Left colon (tissue), 2 donors: ENCODE results near the gene LNP1. TPM values are rescaled to one million over a fixed set of nuclear protein-coding genes. Genes with fewer than 3 reads are reported as not detected.
"Not testable (repeated sequence)": the region's sequence is repeated elsewhere in the genome, so short reads cannot be mapped to it uniquely, and the experiment has no call there.

ENCODE experiments used
- ATAC-seq: fragments of 200-7000 bp; cut with Tn5 transposase; one replicate; pipeline ENCODE4 v1.9.1; 2020; ENCODE audit warnings: mild to moderate bottlenecking, moderate library complexity
- DNase-seq, 2 donors: peaks; one replicate each; pipeline ENCODE4 v3.0.0-alpha.2; 2020
- intact Hi-C, 2 donors: fragments of 100-400 bp; cut with DNase I in 1 of 2; cut with micrococcal nuclease in 1 of 2; formaldehyde crosslinking; loops; one replicate each; pipeline versions ENCODE4 v1.11.2 to v1.14.0; 2022; cut with DNase I, micrococcal nuclease
- long read RNA-seq: library from polyadenylated mRNA; unstranded; transcript quantifications from one replicate; pipeline ENCODE4 v2.0.0, GENCODE V29; 2021
- total RNA-seq, 2 donors: library from RNA; stranded (reverse); fragmentation: NEBNext Ultra II Directional; extraction: Animal tissue kit (Norgen Biotek cat#: 25700); gene quantifications; one replicate each; pipeline ENCODE4 v1.2.1, GENCODE V29; 2021
- donor health status: DM: no; HTN: no; CAD: no.
- donor health status: DM: yes; HTN: yes; CAD: no.

LNP1 gene, protein sequence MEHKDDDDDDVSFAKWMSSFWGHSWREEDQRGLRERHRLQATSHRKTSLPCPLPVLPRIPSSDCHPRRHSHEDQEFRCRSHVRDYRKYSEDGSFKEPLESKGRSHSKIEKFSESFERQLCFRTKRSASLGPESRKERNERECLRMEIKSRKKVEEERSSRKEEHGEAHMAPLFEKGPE
- 1 to 10 TPM; 1.0 to 1.1 TPM for total RNA-seq
- long read RNA-seq = 0 reads

- peak; percentile 98 to 100 for DNase-seq
- intact Hi-C loops = no loop called here
- ATAC-seq = peak; percentile 96
Observed at GRCh38 chr3:100400780-100401673, at the start of gene LNP1, which contains the start of gene TOMM70. LNP1 (plus strand) TSS chr3:100401539; CDS start chr3:100429730, 28,191 bp downstream. TOMM70 (minus strand) TSS chr3:100401089; CDS start chr3:100400949, 140 bp downstream.

GRCh38 chr3:100351770-100352169, 49.6 kb upstream of the LNP1 start:
- DNase-seq, intact Hi-C loops, ATAC-seq: not testable (repeated sequence)

GRCh38 chr3:100352296-100353231, 48.8 kb upstream of the LNP1 start:
- ATAC-seq (no peak), DNase-seq (no peak)
- intact Hi-C loops = no loop called here

GRCh38 chr3:100354850-100355249, 46.5 kb upstream of the LNP1 start:
- intact Hi-C loops = no loop called here
- no peak for ATAC-seq

GRCh38 chr3:100358413-100358812, 42.9 kb upstream of the LNP1 start:
- intact Hi-C loops = no loop called here

More at GRCh38 chr3:100354850-100355249, 46.5 kb upstream of the LNP1 start:
- DNase-seq = no peak

DNA sequence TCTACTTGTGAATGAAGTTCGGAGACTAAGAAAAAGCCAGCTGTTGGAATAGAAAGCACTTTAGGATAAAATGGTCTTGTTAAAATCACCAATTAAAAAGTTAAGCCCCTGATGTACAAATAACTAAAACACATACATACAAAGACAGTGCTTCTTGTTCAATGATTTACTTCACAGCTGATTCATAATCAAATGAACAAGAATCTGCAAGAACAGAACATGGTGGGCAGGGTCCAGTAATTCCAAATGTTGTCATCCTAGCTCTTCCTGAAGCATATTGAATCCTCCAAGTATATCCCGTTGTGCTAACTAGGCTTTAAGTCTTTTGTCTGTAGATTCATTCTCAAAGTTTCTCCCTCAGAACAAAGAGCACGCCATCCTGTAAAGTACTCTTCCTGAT, 42.3 kb upstream of the LNP1 start:
- intact Hi-C loops = no loop called here
- DNase-seq (no peak), ATAC-seq (no peak)

More at GRCh38 chr3:100358413-100358812, 42.9 kb upstream of the LNP1 start:
- DNase-seq = no peak
- no peak for ATAC-seq

DNA sequence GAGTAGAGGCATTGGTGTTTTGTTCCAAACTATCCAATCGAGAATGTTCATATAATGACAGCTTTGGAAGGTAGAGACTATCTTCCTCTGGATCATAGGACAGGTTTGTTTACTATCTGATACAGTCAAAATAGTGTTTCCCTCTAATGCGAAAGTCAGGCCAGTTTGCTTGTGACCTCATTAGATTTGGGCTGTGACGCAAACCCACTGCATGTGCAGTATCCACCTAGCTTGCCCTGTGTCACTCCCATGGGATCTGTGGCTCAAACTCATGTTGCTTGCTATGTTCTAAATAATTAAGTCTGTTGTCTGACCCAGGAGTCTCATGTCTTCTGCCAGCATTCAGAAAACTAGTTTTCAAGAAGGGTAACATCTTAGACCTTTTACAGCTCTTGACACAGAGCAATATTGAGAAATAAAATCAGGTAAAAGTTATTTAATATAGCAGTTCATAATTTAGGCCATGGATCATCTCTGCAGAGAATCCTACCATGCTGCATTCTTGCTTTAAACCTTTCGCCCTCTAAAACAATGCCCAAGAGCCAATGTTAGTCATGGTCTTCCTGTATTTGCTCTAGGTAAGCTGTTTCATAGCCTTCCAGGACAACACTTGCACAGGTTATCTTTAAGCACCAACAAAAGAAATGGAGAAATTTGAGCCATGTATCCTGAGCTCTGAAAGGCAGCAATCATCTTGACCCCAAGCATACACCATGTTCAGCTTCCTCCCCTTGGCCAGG, 40.4 kb upstream of the LNP1 start:
- intact Hi-C loops = no loop called here

DNA sequence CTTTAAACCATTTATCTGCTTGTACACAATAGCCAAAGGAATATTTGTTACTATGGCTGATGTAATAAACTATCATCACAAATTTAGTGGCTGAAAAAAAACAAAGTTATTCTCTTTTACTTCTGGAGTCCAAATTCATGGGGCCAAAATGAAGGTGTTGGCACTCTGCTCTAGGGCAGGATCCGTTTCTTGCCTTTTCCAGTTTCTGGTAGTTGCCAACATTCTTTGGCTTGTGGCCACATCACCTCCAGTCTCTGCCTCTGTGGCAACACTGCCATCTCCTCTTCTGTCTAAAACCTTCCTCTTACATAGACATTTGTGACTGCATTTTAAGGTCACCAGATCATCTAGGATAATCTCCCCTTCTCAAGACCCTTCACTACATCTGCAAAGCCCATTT, 39.4 kb upstream of the LNP1 start:
- no peak for ATAC-seq
- intact Hi-C loops = no loop called here
- DNase-seq = no peak

More for the DNA sequence above, 40.4 kb upstream of the LNP1 start:
- ATAC-seq = no peak
- no peak for DNase-seq

DNA sequence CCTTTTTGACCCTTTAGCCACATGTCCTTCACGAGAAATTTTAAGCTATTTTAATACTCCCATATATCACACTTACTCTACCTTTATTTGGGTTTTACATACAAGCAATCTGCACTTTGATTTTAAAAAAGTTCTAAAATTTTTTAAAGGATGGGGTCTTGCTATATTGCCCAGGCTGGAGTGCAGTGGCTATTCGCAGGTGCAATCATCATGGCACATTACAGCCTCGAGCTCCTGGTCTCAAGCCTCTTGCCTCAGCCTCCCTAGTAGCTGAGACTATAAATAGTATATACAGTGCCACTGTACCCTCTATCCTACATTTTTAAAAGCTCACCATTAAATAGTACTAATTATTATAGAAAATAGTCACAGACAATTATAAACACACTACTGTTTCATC, 36.9 kb upstream of the LNP1 start:
- intact Hi-C loops = no loop called here
- ATAC-seq = no peak
- no peak for DNase-seq

DNA sequence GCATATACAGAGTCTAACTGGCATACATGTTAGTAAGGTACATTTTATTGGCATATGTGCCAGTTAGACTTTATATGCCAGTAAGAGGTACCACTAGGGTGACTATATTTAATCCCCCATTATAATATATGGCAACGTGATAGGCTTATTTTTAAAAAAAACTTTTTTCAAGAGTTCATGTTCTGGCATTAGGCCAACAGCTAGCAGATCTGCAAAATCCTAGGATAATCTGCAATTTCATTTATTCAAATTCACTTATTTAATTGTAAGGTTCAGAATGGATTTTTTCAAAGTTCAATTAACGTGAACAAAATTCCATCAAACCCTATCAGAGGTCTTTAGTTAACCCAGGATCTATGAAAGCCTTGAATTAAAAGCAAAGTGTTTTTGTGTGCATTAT, 34.9 kb upstream of the LNP1 start:
- intact Hi-C loops = no loop called here
- DNase-seq (no peak), ATAC-seq (no peak)

- no peak for DNase-seq
- intact Hi-C loops = no loop called here
- no peak for ATAC-seq
Observed at GRCh38 chr3:100368441-100368840, 32.9 kb upstream of the LNP1 start.

DNA sequence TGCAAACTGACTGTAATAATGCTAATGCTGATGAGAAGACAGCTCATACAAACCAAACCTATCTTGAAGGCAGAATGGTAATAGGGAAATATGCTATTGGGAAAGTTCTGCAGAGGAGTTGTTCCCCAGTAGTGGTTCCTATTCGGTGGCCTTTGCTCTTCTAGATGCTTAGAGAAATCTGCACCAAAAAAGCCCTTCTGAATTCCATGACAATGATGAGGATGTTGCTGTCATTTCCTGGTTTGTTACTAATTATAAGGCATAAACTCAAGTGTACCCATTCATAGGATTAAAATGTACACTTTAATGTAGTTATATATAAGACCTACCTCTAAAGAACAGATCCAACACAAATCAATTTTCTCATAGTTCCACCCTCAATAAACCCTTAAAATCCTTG, 30.6 kb upstream of the LNP1 start:
- DNase-seq (no peak), ATAC-seq (no peak)
- intact Hi-C loops = no loop called here

GRCh38 chr3:100374521-100374920, 26.8 kb upstream of the LNP1 start:
- ATAC-seq = no peak
- intact Hi-C loops = no loop called here
- DNase-seq = no peak

GRCh38 chr3:100376301-100376700, 25.0 kb upstream of the LNP1 start:
- no peak for DNase-seq
- ATAC-seq = no peak
- intact Hi-C loops = no loop called here

- intact Hi-C loops = no loop called here
- ATAC-seq (no peak), DNase-seq (no peak)
Observed at GRCh38 chr3:100384733-100385525, 16.4 kb upstream of the LNP1 start.

DNA sequence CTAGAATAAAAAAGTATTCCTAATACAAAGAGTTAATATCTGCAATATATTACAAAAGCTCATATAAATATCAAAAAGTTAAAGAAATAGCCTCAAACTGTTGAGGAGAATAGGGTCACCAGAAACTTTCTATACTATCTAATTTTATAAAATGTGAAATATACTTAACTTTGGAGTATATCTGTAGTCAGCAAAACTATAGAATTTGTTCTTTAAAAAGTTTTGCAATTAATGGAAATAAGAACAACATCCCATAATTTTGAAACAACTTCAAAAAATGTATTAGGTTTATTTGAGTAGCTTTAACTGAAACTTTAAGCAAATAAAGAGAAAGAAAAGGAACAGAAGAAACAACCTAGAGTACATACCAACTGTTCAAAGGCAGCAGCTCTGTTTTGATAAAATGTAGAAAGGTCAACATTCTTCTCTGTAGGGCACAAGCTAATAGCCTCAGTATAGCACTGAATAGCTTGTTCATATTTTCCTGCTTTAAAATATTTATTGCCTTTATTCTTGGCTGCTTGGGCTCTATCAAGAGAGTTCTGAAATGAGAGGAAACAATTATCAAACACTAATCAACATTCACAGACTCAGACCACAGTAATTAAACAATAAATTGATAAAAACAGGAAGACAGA, 14.8 kb upstream of the LNP1 start:
- DNase-seq (no peak), ATAC-seq (no peak)
- intact Hi-C loops = no loop called here

DNA sequence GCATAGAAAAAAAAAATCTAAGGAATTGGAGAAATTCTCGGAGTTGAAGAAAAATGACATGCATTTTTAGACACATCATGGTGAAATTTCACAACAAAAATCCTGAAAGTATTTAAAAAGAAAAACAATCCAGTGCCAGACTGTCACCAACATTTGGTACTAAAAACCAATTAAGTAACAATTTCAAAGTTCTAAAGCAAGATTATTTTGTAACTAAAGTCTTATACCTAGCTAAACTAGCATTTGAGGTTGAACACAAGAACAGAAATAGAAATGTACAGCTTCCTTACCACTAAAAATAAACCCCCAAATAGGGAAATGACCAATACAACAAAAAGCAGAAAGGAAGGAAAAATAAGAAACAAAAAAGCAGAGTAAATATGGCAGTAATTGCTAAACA, 12.3 kb upstream of the LNP1 start:
- intact Hi-C loops = no loop called here
- ATAC-seq = no peak
- DNase-seq = no peak
